A673 (cell line): ENCODE results near the gene SF3A2.

Experiments used
- EZH2 ChIP-seq: fragments of 200-600 bp; sonication (generic); IDR thresholded peaks from 2 replicates; pipeline ENCODE4 v1.6.1; 2017; ENCODE audit warnings: borderline replicate concordance, low read depth, mild to moderate bottlenecking, mixed read lengths, antibody characterized with exemption, low read length; ENCODE audit not compliant: poor library complexity, severe bottlenecking
- TF ChIP-seq, protein P1 (sequence below): fragments of 300-800, 200-600 bp; sonication (generic); conservative IDR thresholded peaks from 2 replicates; pipeline ENCODE4 v1.5.1; 2017; ENCODE audit warnings: low read depth, mild to moderate bottlenecking, antibody characterized with exemption, low read length, moderate library complexity, mixed read lengths

DNA sequence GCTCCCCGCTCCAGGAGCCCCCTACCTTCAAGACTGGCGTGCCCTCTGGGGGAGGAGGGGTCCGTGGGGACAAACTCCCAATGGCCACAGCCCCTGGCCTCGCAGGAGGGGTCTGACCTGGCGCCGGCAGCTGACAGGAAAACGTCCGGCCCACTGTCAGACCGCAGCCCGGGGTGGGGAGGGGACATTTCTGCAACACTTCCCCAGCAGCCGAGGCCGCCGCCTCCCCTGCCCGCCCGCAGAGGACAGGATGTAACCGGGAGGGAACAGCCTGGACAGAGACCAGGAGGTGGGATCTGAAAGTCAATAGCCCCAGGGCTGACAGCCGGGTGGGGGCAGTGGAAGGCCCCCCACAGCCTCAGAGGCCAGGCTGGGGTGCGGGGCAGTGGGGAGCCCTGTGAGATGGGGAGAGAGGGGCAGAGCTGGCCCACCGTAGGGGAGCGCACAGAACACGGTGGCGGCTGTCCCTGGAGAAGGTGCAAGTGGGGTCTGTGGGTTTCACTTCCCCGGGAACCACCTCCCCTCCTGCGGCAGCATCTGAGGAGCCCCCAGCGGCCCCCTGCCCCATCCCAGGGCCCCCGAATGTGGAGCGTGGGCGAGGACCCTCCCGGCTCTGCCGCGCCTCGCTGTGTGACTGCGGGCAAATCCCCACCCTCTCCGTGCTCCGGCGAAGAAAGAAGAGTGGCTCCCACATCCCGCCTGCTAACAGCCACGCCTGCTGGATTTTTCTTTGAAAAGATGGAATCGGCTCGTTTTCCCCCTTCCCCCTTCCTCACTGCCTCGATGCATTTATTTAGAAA is 45.6 kb downstream of the SF3A2 start, which contains the start of gene PEAK3:
- TF ChIP-seq, protein P1, sequence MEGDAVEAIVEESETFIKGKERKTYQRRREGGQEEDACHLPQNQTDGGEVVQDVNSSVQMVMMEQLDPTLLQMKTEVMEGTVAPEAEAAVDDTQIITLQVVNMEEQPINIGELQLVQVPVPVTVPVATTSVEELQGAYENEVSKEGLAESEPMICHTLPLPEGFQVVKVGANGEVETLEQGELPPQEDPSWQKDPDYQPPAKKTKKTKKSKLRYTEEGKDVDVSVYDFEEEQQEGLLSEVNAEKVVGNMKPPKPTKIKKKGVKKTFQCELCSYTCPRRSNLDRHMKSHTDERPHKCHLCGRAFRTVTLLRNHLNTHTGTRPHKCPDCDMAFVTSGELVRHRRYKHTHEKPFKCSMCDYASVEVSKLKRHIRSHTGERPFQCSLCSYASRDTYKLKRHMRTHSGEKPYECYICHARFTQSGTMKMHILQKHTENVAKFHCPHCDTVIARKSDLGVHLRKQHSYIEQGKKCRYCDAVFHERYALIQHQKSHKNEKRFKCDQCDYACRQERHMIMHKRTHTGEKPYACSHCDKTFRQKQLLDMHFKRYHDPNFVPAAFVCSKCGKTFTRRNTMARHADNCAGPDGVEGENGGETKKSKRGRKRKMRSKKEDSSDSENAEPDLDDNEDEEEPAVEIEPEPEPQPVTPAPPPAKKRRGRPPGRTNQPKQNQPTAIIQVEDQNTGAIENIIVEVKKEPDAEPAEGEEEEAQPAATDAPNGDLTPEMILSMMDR, result no peak
- TF ChIP-seq EZH2, result no peak
